Inflammatory macrophage treated with lipopolysaccharide for 1 hour (primary cell): ENCODE results near the gene NTMT1.

ENCODE experiments used
- DNase-seq, 2 donors: peaks; one replicate each; pipeline ENCODE4 v3.0.0-alpha.2; 2020 to 2022

NTMT1 gene

GRCh38 chr9:129682381-129682780 lies 56.4 kb downstream of the NTMT1 start:
- no peak for DNase-seq

- no peak for DNase-seq
These were observed 59.4 kb downstream of the NTMT1 start for GRCh38 chr9:129685220-129685932.
